Mesodermal cell (in vitro differentiated cells): Measurements from ENCODE around the gene NT5C3B.
A peak's percentile ranks its signal among the peaks of the same experiment; 100 is the strongest.
"Not testable (repeated sequence)": the region's sequence is repeated elsewhere in the genome, so short reads cannot be mapped to it uniquely, and the experiment has no call there.

Source experiments
- H3K27ac ChIP-seq: 2 replicates; pipeline ENCODE4 v1.7.0; 2013; ENCODE audit warnings: mild to moderate bottlenecking, low read depth, low read length, moderate library complexity; ENCODE audit not compliant: severe bottlenecking
- H3K36me3 ChIP-seq: 2 replicates; pipeline ENCODE4 v1.7.1; 2013; ENCODE audit warnings: mild to moderate bottlenecking, low read length, moderate library complexity; ENCODE audit not compliant: control insufficient read depth, insufficient read depth
- H3K4me1 ChIP-seq: one replicate; pipeline ENCODE4 v1.7.1; 2013; ENCODE audit warnings: mild to moderate bottlenecking, low read length; ENCODE audit not compliant: insufficient read depth, control insufficient read depth, poor library complexity, severe bottlenecking
- H3K4me3 ChIP-seq: 2 replicates; pipeline ENCODE4 v1.7.0; 2013; ENCODE audit warnings: low read length, control low read depth, mild to moderate bottlenecking; ENCODE audit not compliant: insufficient read depth, poor library complexity, severe bottlenecking; ENCODE audit errors: extremely low read depth
- H3K9me3 ChIP-seq: 2 replicates; pipeline ENCODE4 v1.7.1; 2013; ENCODE audit warnings: mild to moderate bottlenecking, low read length, moderate library complexity; ENCODE audit not compliant: control insufficient read depth
- WGBS, 2 experiments: methylation state at CpG; one replicate each; pipeline ENCODE4 v1.1.5; 2013; ENCODE audit warnings: missing lambda C conversion rate in 2 of 2; ENCODE audit not compliant: insufficient coverage in 2 of 2; 5-methylcytosine and 5-hydroxymethylcytosine counted together

NT5C3B gene

GRCh38 chr17:41839448-41839847, 3.4 kb upstream of the NT5C3B start:
- not testable (repeated sequence) for H3K27ac ChIP-seq, H3K4me3 ChIP-seq, H3K4me1 ChIP-seq, H3K9me3 ChIP-seq, H3K36me3 ChIP-seq
- whole genome bisulfite sequencing, 2 experiments = 92% methylated on average over 2 of the region's 2 CpGs; no CpG with 5 or more reads in 1 of the 2 experiments

GRCh38 chr17:41837761-41838538, 1.9 kb upstream of the NT5C3B start, which contains the start of gene KLHL10:
Gene KLHL10, plus strand, starts transcription at chr17:41837825. Its CDS starts 108 bp downstream, at chr17:41837933.
- Histone ChIP-seq H3K36me3 (peaks cover 7% of the 10 kb centered on the region), H3K27ac (no peak within 1 kb of the TSS), H3K4me3 (peak within 1 kb of the TSS; percentile 79), H3K9me3 (no peaks in the 10 kb centered on the region), H3K4me1 (no peaks in the 10 kb centered on the region)
- WGBS, 2 experiments = 94 to 100% methylated on average over 8 to 14 of the region's 15 CpGs

- H3K9me3 ChIP-seq = no peaks in the 10 kb centered on the region
- H3K27ac ChIP-seq = no peak overlapping the region
- WGBS, 2 experiments = 76 to 78% methylated on average over 18 to 21 of the region's 21 CpGs
- no peaks in the 10 kb centered on the region for H3K4me1 ChIP-seq
- peak overlapping the region; percentile 79 for H3K4me3 ChIP-seq
- H3K36me3 ChIP-seq = peaks cover 19% of the 10 kb centered on the region
Observed at GRCh38 chr17:41836550-41837196, 641 bp upstream of the NT5C3B start.

GRCh38 chr17:41835214-41835799, 725 bp downstream of the NT5C3B start:
- H3K4me1 ChIP-seq = no peaks in the 10 kb centered on the region
- 12 to 22% methylated on average over 10 to 11 of the region's 13 CpGs for WGBS, 2 experiments
- peak overlapping the region; percentile 79 for H3K4me3 ChIP-seq
- H3K36me3 ChIP-seq = peaks cover 31% of the 10 kb centered on the region
- H3K9me3 ChIP-seq = no peaks in the 10 kb centered on the region
- H3K27ac ChIP-seq = no peak overlapping the region

GRCh38 chr17:41829961-41830360, 6.1 kb downstream of the NT5C3B start:
- WGBS, 2 experiments = 81 to 90% methylated on average over 10 of the region's 10 CpGs

GRCh38 chr17:41825175-41825845, 10.7 kb downstream of the NT5C3B start:
- 94 to 98% methylated on average over 16 of the region's 19 CpGs for WGBS, 2 experiments
- Histone ChIP-seq H3K4me3 (no peak overlapping the region), H3K36me3 (peaks cover 71% of the 10 kb centered on the region), H3K9me3 (no peaks in the 10 kb centered on the region), H3K4me1 (no peaks in the 10 kb centered on the region), H3K27ac (no peak overlapping the region)

More at GRCh38 chr17:41829961-41830360, 6.1 kb downstream of the NT5C3B start:
- H3K4me3 ChIP-seq, H3K4me1 ChIP-seq, H3K27ac ChIP-seq, H3K9me3 ChIP-seq: not testable (repeated sequence)
- peaks cover 73% of the 10 kb centered on the region for H3K36me3 ChIP-seq

GRCh38 chr17:41824086-41824485, 11.9 kb downstream of the NT5C3B start:
- Histone ChIP-seq H3K9me3 (no peaks in the 10 kb centered on the region), H3K4me3 (no peak overlapping the region), H3K36me3 (peaks cover 74% of the 10 kb centered on the region), H3K4me1 (no peaks in the 10 kb centered on the region), H3K27ac (peak overlapping the region; percentile 23)
- 64 to 81% methylated on average over 5 to 6 of the region's 7 CpGs for WGBS, 2 experiments

GRCh38 chr17:41823580-41823979, 12.5 kb downstream of the NT5C3B start:
- Histone ChIP-seq H3K36me3 (peaks cover 72% of the 10 kb centered on the region), H3K9me3 (no peaks in the 10 kb centered on the region), H3K27ac (no peak overlapping the region), H3K4me1 (no peaks in the 10 kb centered on the region), H3K4me3 (no peak overlapping the region)
- 81 to 97% methylated on average over 4 to 7 of the region's 7 CpGs for WGBS, 2 experiments

- Histone ChIP-seq H3K4me3 (no peak overlapping the region), H3K27ac (no peak overlapping the region), H3K36me3 (peaks cover 71% of the 10 kb centered on the region), H3K4me1 (no peaks in the 10 kb centered on the region), H3K9me3 (no peaks in the 10 kb centered on the region)
- no CpG with 5 or more reads among the region's 1 CpG for WGBS, 2 experiments
Observed at GRCh38 chr17:41823141-41823524, 12.9 kb downstream of the NT5C3B start.

- peaks cover 71% of the 10 kb centered on the region for H3K36me3 ChIP-seq
- H3K4me3 ChIP-seq = no peak overlapping the region
- H3K27ac ChIP-seq = peak overlapping the region; percentile 29
- 94 to 98% methylated on average over 10 to 12 of the region's 12 CpGs for WGBS, 2 experiments
- H3K9me3 ChIP-seq = no peaks in the 10 kb centered on the region
- H3K4me1 ChIP-seq = no peaks in the 10 kb centered on the region
Observed at GRCh38 chr17:41822216-41823140, 13.6 kb downstream of the NT5C3B start.
